Endometrial microvascular endothelial cells (primary cell): ENCODE data around the gene GALNT15. TPM values are rescaled to one million over a fixed set of nuclear protein-coding genes. Genes with fewer than 3 reads are reported as not detected.

ENCODE experiments used
- in situ Hi-C: cut with HindIII; loops from 2 replicates; pipeline ENCODE4 v1.10.0; 2017; ENCODE audit warnings: low sequenced_read_pairs, low pct_unique_long_range_greater_than_20kb; ENCODE audit errors: inconsistent ontology term
- total RNA-seq: library from RNA; depleted of rRNA; stranded (reverse); fragments of >200 nt; gene quantifications from one replicate; pipeline ENCODE4 v1.2.3, GENCODE V29; 2015; ENCODE audit errors: inconsistent ontology term

The GALNT15 gene
- total RNA-seq, 1 donor from 2014 or later: 17.0 TPM

- in situ Hi-C loops: no loop called here
Observed at GRCh38 chr3:16182612-16183011, 8.1 kb downstream of the GALNT15 start.

- in situ Hi-C loops: no loop called here
Observed at GRCh38 chr3:16183082-16183481, 8.6 kb downstream of the GALNT15 start.

GRCh38 chr3:16183601-16184270, 9.3 kb downstream of the GALNT15 start:
- in situ Hi-C loops: no loop called here

GRCh38 chr3:16186086-16186485, 11.6 kb downstream of the GALNT15 start:
- in situ Hi-C loops: no loop called here

GRCh38 chr3:16186565-16186964, 12.1 kb downstream of the GALNT15 start:
- in situ Hi-C loops: no loop called here

GRCh38 chr3:16187213-16187790, 12.8 kb downstream of the GALNT15 start:
- in situ Hi-C loops: no loop called here

GRCh38 chr3:16188071-16188470, 13.6 kb downstream of the GALNT15 start:
- in situ Hi-C loops: no loop called here

- in situ Hi-C loops: no loop called here
Observed at GRCh38 chr3:16189201-16189600, 14.7 kb downstream of the GALNT15 start.

GRCh38 chr3:16190704-16191103, 16.2 kb downstream of the GALNT15 start:
- in situ Hi-C loops: no loop called here

- in situ Hi-C loops: no loop called here
Observed at GRCh38 chr3:16191591-16191990, 17.1 kb downstream of the GALNT15 start.

GRCh38 chr3:16192176-16192811, 17.8 kb downstream of the GALNT15 start:
- in situ Hi-C loops: no loop called here

- in situ Hi-C loops: no loop called here
Observed at GRCh38 chr3:16198427-16198826, 23.9 kb downstream of the GALNT15 start.

- in situ Hi-C loops: no loop called here
Observed at GRCh38 chr3:16199769-16200168, 25.3 kb downstream of the GALNT15 start.

GRCh38 chr3:16200411-16200810, 25.9 kb downstream of the GALNT15 start:
- in situ Hi-C loops: no loop called here

- in situ Hi-C loops: no loop called here
Observed at GRCh38 chr3:16203031-16203430, 28.6 kb downstream of the GALNT15 start.

- in situ Hi-C loops: no loop called here
Observed at GRCh38 chr3:16203671-16204629, 29.5 kb downstream of the GALNT15 start.

GRCh38 chr3:16204751-16205150, 30.3 kb downstream of the GALNT15 start:
- in situ Hi-C loops: no loop called here

- in situ Hi-C loops: no loop called here
Observed at GRCh38 chr3:16205156-16205870, 30.8 kb downstream of the GALNT15 start.

- in situ Hi-C loops: no loop called here
Observed at GRCh38 chr3:16207031-16207430, 32.6 kb downstream of the GALNT15 start.
